Measurements from ENCODE around the gene JARID2.

- TF ChIP-seq ZBTB20 (CRISPR knock-in tag; IDR thresholded peaks at IDR 0.05; ENCODE audit: borderline replicate concordance, low read depth) (no peak), ZBTB10 (CRISPR knock-in tag; IDR thresholded peaks at IDR 0.05; ENCODE audit: borderline replicate concordance) (no peak), CTCF (CRISPR knock-in tag; IDR thresholded peaks at IDR 0.05) (no peak), FOXJ3 (CRISPR knock-in tag; IDR thresholded peaks at IDR 0.05; ENCODE audit: borderline replicate concordance) (no peak), ZNF281 (CRISPR knock-in tag; IDR thresholded peaks at IDR 0.05; ENCODE audit: borderline replicate concordance) (no peak), CHD2 (IDR thresholded peaks at IDR 0.05; ENCODE audit: low read depth, low read length) (no peak), PTBP1 (IDR thresholded peaks at IDR 0.05; ENCODE audit: low read depth, low read length, poor library complexity, severe bottlenecking) (no peak), ZBTB21 (CRISPR knock-in tag; IDR thresholded peaks at IDR 0.05) (no peak)
These were observed 270.5 kb downstream of the JARID2 start for GRCh38 chr6:15516378-15516777.

Measured in HepG2 (cell line).